Sigmoid colon (tissue), 4 donors: ENCODE results near the gene NRTN.

ENCODE experiments used
- EP300 ChIP-seq, 4 donors: sonication (generic); formaldehyde crosslinking; IDR thresholded peaks; one replicate each; pipeline ENCODE4 v1.6.1; 2017; ENCODE audit warnings: antibody characterized with exemption in 4 of 4
- POLR2A ChIP-seq, 2 donors: fragments of 450-650 bp; IDR thresholded peaks; one replicate each; pipeline ENCODE4 v1.6.1; 2016; ENCODE audit warnings: antibody characterized with exemption in 2 of 2, mild to moderate bottlenecking in 2 of 2, moderate library complexity in 2 of 2
- POLR2AphosphoS5 ChIP-seq, 4 donors: sonication (generic); formaldehyde crosslinking; IDR thresholded peaks; one replicate each; pipeline ENCODE4 v1.6.1; 2017; ENCODE audit warnings: antibody characterized with exemption in 4 of 4
- TF ChIP-seq, protein P1 (sequence below), 4 experiments: fragments of 450-650 bp in 3 of 4; fragments of 200-600 bp in 1 of 4; IDR thresholded peaks; one replicate each; pipeline ENCODE4 v1.5.1; 2016 to 2019; ENCODE audit warnings: antibody characterized with exemption in 4 of 4, mild to moderate bottlenecking in 3 of 4, moderate library complexity in 2 of 4

DNA sequence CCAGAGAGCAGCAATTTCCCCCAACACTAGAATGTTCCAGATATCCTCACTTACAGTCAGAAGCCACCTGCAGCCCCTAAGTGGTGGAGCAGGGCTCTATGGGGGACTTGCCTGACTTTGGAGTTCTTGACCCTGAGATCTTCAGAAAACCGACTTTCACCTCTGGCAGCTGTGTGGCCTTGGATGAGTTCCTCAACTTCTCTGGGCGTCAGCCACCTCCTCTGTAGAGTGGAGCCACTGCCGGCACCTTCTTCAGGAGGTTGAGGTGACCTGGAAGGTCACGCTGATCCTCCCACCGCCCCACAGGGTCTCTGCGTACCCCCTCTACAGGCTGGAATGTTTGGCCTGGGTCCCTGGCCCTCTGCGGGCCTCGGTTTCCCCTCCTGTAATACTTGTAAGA lies 72.6 kb downstream of the NRTN start:
- TF ChIP-seq POLR2A (IDR thresholded peaks at IDR 0.05) (no peak), EP300 (IDR thresholded peaks at IDR 0.05) (no peak), POLR2AphosphoS5 (IDR thresholded peaks at IDR 0.05) (no peak)
- TF ChIP-seq, protein P1, sequence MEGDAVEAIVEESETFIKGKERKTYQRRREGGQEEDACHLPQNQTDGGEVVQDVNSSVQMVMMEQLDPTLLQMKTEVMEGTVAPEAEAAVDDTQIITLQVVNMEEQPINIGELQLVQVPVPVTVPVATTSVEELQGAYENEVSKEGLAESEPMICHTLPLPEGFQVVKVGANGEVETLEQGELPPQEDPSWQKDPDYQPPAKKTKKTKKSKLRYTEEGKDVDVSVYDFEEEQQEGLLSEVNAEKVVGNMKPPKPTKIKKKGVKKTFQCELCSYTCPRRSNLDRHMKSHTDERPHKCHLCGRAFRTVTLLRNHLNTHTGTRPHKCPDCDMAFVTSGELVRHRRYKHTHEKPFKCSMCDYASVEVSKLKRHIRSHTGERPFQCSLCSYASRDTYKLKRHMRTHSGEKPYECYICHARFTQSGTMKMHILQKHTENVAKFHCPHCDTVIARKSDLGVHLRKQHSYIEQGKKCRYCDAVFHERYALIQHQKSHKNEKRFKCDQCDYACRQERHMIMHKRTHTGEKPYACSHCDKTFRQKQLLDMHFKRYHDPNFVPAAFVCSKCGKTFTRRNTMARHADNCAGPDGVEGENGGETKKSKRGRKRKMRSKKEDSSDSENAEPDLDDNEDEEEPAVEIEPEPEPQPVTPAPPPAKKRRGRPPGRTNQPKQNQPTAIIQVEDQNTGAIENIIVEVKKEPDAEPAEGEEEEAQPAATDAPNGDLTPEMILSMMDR (IDR thresholded peaks at IDR 0.05), result no peak
